CD4-positive, alpha-beta T cell (primary cell): ENCODE measurements around the gene U2AF1. TPM values are rescaled to one million over a fixed set of nuclear protein-coding genes. Genes with fewer than 3 reads are reported as not detected.
"Not testable (repeated sequence)": the region's sequence is repeated elsewhere in the genome, so short reads cannot be mapped to it uniquely, and the experiment has no call there.

Experiments
- ATAC-seq: fragments of 200-7000 bp; cut with Tn5 transposase; one replicate; pipeline ENCODE4 v1.10.0; 2022; ENCODE audit warnings: mild to moderate bottlenecking; ENCODE audit not compliant: poor library complexity
- CTCF ChIA-PET: fragments of 350-600 bp; sonication (Branson Sonifier 250); formaldehyde crosslinking; loops from one replicate; lab custom pipeline; 2021; ENCODE audit warnings: antibody characterized with exemption, inconsistent platforms; lab: Charles Lee
- POLR2A ChIA-PET: fragments of 350-600 bp; sonication (Branson Sonifier 250); formaldehyde crosslinking; loops from one replicate; lab custom pipeline; 2021; ENCODE audit warnings: antibody characterized with exemption, inconsistent platforms; lab: Charles Lee
- DNase-seq, 14 experiments: peaks; one replicate each; pipeline ENCODE4 v3.0.0-alpha.2; 2013 to 2020; ENCODE audit warnings: mixed read lengths in 2 of 14
- H3K27ac ChIP-seq, 2 donors: one replicate each; pipeline versions ENCODE4 v1.5.1 to v1.7.0; 2013; ENCODE audit warnings: low read length in 2 of 2, low read depth in 1 of 2, mild to moderate bottlenecking in 1 of 2
- H3K27me3 ChIP-seq, 2 experiments: 1 replicate in 1 of 2; 2 replicates in 1 of 2; pipeline versions ENCODE4 v1.6.1 to v1.7.0; 2013; ENCODE audit warnings: low read length in 2 of 2, control low read depth in 1 of 2, mild to moderate bottlenecking in 1 of 2, moderate library complexity in 1 of 2; ENCODE audit not compliant: insufficient read depth in 2 of 2, control insufficient read depth in 1 of 2
- H3K36me3 ChIP-seq: one replicate; pipeline ENCODE4 v1.6.1; 2013; ENCODE audit warnings: low read length, control low read depth; ENCODE audit not compliant: insufficient read depth
- H3K4me1 ChIP-seq: one replicate; pipeline ENCODE4 v1.6.1; 2013; ENCODE audit warnings: low read length, control low read depth; ENCODE audit not compliant: insufficient read depth
- H3K4me3 ChIP-seq: one replicate; pipeline ENCODE4 v1.5.1; 2013; ENCODE audit warnings: mild to moderate bottlenecking, low read length, moderate library complexity
- H3K9me3 ChIP-seq, 2 experiments: 1 replicate in 1 of 2; 2 replicates in 1 of 2; pipeline versions ENCODE4 v1.6.1 to v1.7.0; 2013; ENCODE audit warnings: low read length in 2 of 2, mild to moderate bottlenecking in 2 of 2, control low read depth in 1 of 2, moderate library complexity in 1 of 2; ENCODE audit not compliant: control insufficient read depth in 1 of 2, insufficient read depth in 1 of 2
- H3K27ac Mint-ChIP-seq: one replicate; pipeline ENCODE4 v1.8.0; 2020; ENCODE audit warnings: mixed read lengths
- H3K27me3 Mint-ChIP-seq: one replicate; pipeline ENCODE4 v1.8.0; 2021; ENCODE audit warnings: mixed read lengths
- H3K36me3 Mint-ChIP-seq: one replicate; pipeline ENCODE4 v1.8.0; 2021; ENCODE audit warnings: low read depth, mixed read lengths
- H3K4me1 Mint-ChIP-seq: one replicate; pipeline ENCODE4 v1.8.0; 2021; ENCODE audit warnings: low read depth, mixed read lengths
- H3K4me3 Mint-ChIP-seq: one replicate; pipeline ENCODE4 v1.8.0; 2020; ENCODE audit warnings: mild to moderate bottlenecking, mixed read lengths
- H3K9me3 Mint-ChIP-seq: one replicate; pipeline ENCODE4 v1.8.0; 2020; ENCODE audit warnings: mixed read lengths
- intact Hi-C, 2 experiments: fragments of 100-400 bp; cut with DNase I in 1 of 2; cut with micrococcal nuclease in 1 of 2; formaldehyde crosslinking; loops; one replicate each; pipeline versions ENCODE4 v1.15.1 to v1.9.0; 2023 to 2025; cut with DNase I, micrococcal nuclease
- total RNA-seq, 174 experiments: library from RNA in 2 of 174; stranded (reverse) in 2 of 174; gene quantifications; one replicate each; pipeline ENCODE4 v1.2.3 and lab custom pipeline; 2021 to 2026

The U2AF1 gene
- total RNA-seq, 2 experiments from 2014 or later, result 12.3 to 13.6 TPM

DNA sequence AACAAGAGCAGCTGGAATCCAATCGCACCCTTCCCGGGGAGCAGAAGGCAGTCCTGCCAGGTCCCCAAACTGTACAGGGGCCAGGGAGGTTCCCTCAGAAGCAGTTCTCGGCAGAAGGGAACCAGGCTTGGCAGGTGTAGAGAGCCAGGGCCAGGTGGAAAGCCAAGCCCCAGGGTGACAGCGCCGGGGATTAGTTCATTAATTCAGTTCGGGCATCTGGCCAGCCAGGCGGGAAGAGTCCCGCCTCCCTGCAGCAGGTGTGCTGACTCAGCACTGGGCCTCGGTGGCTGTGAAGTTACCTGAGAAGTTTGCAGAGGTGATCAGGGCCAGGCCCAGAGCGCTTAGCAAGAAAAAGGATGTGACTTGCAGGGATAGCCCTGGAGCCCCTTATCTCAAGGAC is 37.7 kb downstream of the U2AF1 start:
- DNase-seq, POLR2A ChIA-PET, H3K36me3 Mint-ChIP-seq, H3K27ac Mint-ChIP-seq, H3K27me3 ChIP-seq, H3K4me1 Mint-ChIP-seq, CTCF ChIA-PET, H3K9me3 Mint-ChIP-seq, H3K27ac ChIP-seq, H3K4me1 ChIP-seq, H3K27me3 Mint-ChIP-seq, H3K4me3 Mint-ChIP-seq, H3K4me3 ChIP-seq, H3K36me3 ChIP-seq, ATAC-seq, H3K9me3 ChIP-seq, intact Hi-C loops: not testable (repeated sequence)

DNA sequence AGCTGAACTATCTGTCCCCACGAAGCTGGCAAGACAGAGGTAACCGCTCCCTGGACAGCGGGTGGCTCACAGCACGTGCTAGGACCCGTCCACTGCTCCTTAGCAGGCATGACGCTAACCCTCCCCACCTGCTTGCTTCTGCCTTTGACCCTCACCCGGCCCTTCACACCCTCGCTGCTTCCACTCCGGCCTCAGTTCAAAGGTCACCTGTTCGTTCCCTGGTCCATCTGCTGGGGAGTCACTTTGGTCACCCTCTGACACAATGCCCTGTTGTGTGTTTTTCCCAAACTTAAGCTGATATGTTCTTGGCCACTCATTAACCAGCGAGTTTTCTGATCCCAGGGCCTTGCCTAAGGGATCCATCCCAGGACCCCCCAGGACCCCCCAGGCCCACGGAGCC is 39.3 kb downstream of the U2AF1 start:
- H3K9me3 Mint-ChIP-seq, H3K27me3 Mint-ChIP-seq, intact Hi-C loops, H3K27ac ChIP-seq, ATAC-seq, H3K36me3 Mint-ChIP-seq, H3K27me3 ChIP-seq, H3K4me3 ChIP-seq, H3K9me3 ChIP-seq, POLR2A ChIA-PET, CTCF ChIA-PET, H3K4me1 Mint-ChIP-seq, H3K4me1 ChIP-seq, DNase-seq, H3K27ac Mint-ChIP-seq, H3K4me3 Mint-ChIP-seq, H3K36me3 ChIP-seq: not testable (repeated sequence)

DNA sequence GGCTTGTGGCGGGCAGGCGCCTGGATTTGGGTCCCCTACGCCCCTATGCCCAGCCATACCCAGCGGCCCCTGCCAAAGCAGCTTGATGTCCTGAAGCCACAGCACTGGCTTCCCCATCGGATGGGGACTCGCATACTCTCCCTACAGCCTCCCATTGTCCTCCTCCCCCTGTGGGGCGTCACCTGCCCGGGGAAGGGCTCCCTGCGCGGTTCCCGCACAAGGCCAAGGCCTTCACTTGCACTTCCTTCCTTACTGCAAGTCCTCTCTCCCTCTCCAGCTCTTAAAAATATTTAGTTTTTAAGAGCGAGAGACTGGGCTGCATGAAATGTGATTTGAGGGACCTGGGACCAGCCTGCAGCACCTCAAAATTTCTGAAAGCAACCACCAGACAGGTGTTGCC is 40.7 kb downstream of the U2AF1 start:
- H3K4me1 Mint-ChIP-seq, H3K27ac Mint-ChIP-seq, intact Hi-C loops, H3K9me3 Mint-ChIP-seq, H3K36me3 ChIP-seq, H3K27me3 Mint-ChIP-seq, H3K4me3 ChIP-seq, H3K27ac ChIP-seq, H3K36me3 Mint-ChIP-seq, CTCF ChIA-PET, H3K4me1 ChIP-seq, H3K9me3 ChIP-seq, H3K4me3 Mint-ChIP-seq, H3K27me3 ChIP-seq, POLR2A ChIA-PET, ATAC-seq: not testable (repeated sequence)
- peak in 1 of 14 experiments; percentile 12 for DNase-seq

DNA sequence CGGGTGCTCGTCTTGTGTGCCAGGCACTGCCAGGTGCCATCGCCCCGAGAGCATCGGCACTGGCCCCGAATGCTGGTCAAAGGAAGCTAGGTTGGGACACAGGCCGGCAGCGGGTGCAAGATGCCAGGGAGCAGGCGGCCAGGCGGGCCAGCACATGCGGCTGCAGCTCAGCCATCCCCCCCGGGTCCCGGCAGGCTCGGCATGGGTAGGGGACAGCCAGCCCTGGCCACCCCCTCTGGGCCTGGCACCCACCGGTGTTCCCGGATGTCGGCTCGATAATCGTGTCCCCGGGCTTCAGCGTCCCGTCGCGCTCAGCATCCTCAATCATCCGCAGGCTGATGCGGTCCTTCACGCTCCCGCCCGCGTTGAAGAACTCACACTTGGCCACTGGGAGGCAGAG is 41.4 kb downstream of the U2AF1 start:
- H3K4me1 Mint-ChIP-seq, intact Hi-C loops, POLR2A ChIA-PET, H3K27ac ChIP-seq, H3K9me3 ChIP-seq, H3K4me3 Mint-ChIP-seq, H3K36me3 Mint-ChIP-seq, H3K4me3 ChIP-seq, H3K27me3 Mint-ChIP-seq, H3K4me1 ChIP-seq, ATAC-seq, H3K36me3 ChIP-seq, DNase-seq, H3K27me3 ChIP-seq, H3K27ac Mint-ChIP-seq, CTCF ChIA-PET, H3K9me3 Mint-ChIP-seq: not testable (repeated sequence)

GRCh38 chr21:43064265-43064917 is 43.0 kb downstream of the U2AF1 start:
- H3K9me3 ChIP-seq, ATAC-seq, H3K27me3 Mint-ChIP-seq, H3K36me3 ChIP-seq, POLR2A ChIA-PET, H3K4me1 ChIP-seq, H3K4me1 Mint-ChIP-seq, DNase-seq, H3K4me3 Mint-ChIP-seq, H3K27ac ChIP-seq, H3K27ac Mint-ChIP-seq, H3K4me3 ChIP-seq, H3K27me3 ChIP-seq, H3K36me3 Mint-ChIP-seq, CTCF ChIA-PET, H3K9me3 Mint-ChIP-seq, intact Hi-C loops: not testable (repeated sequence)

- H3K27me3 ChIP-seq, H3K4me3 Mint-ChIP-seq, H3K36me3 Mint-ChIP-seq, H3K4me3 ChIP-seq, CTCF ChIA-PET, ATAC-seq, H3K4me1 Mint-ChIP-seq, H3K9me3 Mint-ChIP-seq, H3K36me3 ChIP-seq, H3K9me3 ChIP-seq, H3K4me1 ChIP-seq, H3K27ac Mint-ChIP-seq, DNase-seq, intact Hi-C loops, H3K27ac ChIP-seq, POLR2A ChIA-PET, H3K27me3 Mint-ChIP-seq: not testable (repeated sequence)
Observed at GRCh38 chr21:43062955-43063664, 44.3 kb downstream of the U2AF1 start.

DNA sequence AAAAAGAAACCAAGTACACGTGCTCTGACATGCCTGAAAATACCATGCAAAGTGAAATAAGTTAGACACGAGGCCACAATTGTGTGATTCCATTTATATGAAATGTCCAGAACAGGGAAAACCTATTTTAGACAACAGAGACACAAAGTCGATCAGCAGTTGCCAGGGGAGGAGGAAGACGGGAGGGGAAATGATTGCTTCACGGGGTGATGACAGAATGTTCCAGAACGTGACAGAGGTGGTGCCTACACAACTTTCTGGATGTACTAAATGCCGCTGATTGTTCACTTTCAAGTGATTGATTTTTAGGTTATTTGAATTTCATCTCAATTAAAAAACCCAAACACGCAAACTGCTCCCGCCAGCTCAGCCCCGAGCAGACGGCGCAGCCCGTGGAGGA is 54.3 kb downstream of the U2AF1 start:
- H3K36me3 Mint-ChIP-seq, H3K9me3 ChIP-seq, H3K27me3 Mint-ChIP-seq, DNase-seq, H3K4me1 Mint-ChIP-seq, H3K27ac Mint-ChIP-seq, H3K4me1 ChIP-seq, H3K27ac ChIP-seq, H3K36me3 ChIP-seq, H3K27me3 ChIP-seq, POLR2A ChIA-PET, H3K9me3 Mint-ChIP-seq, CTCF ChIA-PET, intact Hi-C loops, H3K4me3 ChIP-seq, ATAC-seq, H3K4me3 Mint-ChIP-seq: not testable (repeated sequence)
